Stimulated activated CD4-positive, alpha-beta T cell treated with anti-CD3 and anti-CD28 coated beads, Interleukin-1b, Interleukin-23, amount 100 ng/mL, for 24 hours (primary cell): ENCODE measurements around the gene NPBWR2.
A peak's percentile ranks its signal among the peaks of the same experiment; 100 is the strongest.

ENCODE experiments used
- DNase-seq, 4 experiments: peaks; one replicate each; pipeline ENCODE4 v3.0.0-alpha.2; 2020; ENCODE audit warnings: low read depth in 4 of 4, low spot score in 1 of 4

NPBWR2 gene

GRCh38 chr20:64058536-64058935 lies 48.8 kb downstream of the NPBWR2 start:
- DNase-seq, result no peak

- DNase-seq, result peak; percentile 70 to 82 (median 78)
Observed at GRCh38 chr20:64057628-64058498, 49.5 kb downstream of the NPBWR2 start.

- no peak for DNase-seq
Observed at GRCh38 chr20:64056889-64057627, 50.3 kb downstream of the NPBWR2 start.

GRCh38 chr20:64056639-64056888 lies 50.8 kb downstream of the NPBWR2 start:
- DNase-seq, result no peak

DNA sequence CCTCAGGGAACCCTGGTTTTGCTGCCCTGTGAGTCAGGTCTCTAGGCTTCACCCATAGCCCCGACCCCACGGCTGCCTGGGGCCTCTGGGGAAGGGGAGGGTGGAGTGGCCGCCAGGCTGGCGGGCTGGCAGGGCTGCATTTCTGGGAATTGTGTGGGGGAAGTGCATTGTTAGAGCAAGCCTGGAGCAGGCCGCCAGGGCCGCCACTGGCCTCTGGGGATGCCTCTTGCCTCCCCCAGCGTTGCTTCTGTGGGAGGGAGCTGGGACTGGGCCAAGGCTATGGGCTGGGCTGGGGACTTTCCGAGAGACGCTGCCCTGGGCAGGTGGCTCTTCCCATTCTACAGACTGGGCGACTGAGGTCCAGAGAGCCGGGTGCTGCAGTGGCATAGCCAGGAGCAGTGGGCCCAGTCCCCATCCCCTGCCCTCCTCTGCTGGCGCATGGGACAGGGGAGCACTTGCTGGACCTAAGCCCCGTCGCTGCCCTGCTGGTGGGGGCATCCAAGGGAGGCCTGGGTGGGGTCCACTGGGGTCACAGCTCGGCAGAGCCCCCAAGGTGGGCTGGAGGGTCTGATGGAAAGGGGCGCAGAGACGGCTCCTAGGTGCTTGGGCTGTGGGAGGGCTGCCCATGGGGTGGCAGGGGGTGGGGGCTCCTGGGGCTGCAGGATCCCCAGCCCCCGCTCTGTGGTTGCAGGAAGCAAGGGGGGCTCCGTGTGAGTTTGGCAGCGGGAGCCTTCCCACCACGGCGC lies 51.3 kb downstream of the NPBWR2 start:
- no peak for DNase-seq

DNA sequence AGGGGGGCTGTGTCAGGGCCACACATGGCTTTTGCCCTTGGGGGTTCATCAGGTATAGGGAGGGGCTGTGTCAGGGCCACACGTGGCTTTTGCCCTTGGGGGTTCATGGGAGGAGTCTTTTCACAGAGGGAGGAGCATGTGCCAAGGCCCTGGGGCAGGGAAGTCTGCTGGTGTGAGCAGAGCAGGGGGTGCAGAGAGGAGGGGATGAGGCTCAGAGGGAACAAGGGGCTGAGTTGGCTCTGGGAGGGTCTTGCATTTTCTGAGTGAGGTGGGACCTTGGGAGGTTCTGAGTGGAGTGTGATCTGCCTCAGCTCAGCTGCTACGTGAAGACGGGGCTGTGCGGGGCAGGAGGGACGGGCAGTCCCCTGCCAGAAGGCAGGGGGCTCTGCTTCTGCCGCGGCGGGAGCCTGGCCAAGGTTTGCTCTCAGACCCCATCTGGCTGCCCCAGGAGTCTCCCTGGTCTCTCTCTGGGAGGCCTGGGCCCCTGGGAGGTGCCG lies 51.9 kb downstream of the NPBWR2 start:
- no peak for DNase-seq

- DNase-seq, result no peak
Observed at GRCh38 chr20:64053841-64054661, 53.3 kb downstream of the NPBWR2 start.
